BE2C (cell line): ENCODE results near the gene CD36.

Experiments
- DNase-seq: peaks from one replicate; pipeline ENCODE4 v3.0.0-alpha.2; 2020
- H3K27me3 ChIP-seq: fragments of 250-450 bp; sonication (Bioruptor Pico); 2 replicates; pipeline ENCODE4 v1.5.1; 2020; ENCODE audit warnings: mild to moderate bottlenecking
- H3K36me3 ChIP-seq: fragments of 250-450 bp; sonication (Bioruptor Pico); 2 replicates; pipeline ENCODE4 v1.5.1; 2020; ENCODE audit warnings: mild to moderate bottlenecking
- H3K4me1 ChIP-seq: fragments of 250-450 bp; sonication (Bioruptor Pico); 2 replicates; pipeline ENCODE4 v1.5.1; 2020
- H3K4me3 ChIP-seq: 2 replicates; pipeline ENCODE4 v1.5.1; 2011; ENCODE audit warnings: low read depth, low read length
- H3K9me3 ChIP-seq: fragments of 250-450 bp; sonication (Bioruptor Pico); 2 replicates; pipeline ENCODE4 v1.5.1; 2020
- TF ChIP-seq, protein P1 (sequence below): IDR thresholded peaks from 2 replicates; pipeline ENCODE4 v1.5.1; 2012; ENCODE audit warnings: mild to moderate bottlenecking, low read depth, low read length

Gene CD36

GRCh38 chr7:80634505-80634904 lies 3.9 kb upstream of the CD36 start:
- Histone ChIP-seq H3K4me1 (peaks cover 8% of the 10 kb centered on the region), H3K4me3 (no peak overlapping the region), H3K36me3 (no peaks in the 10 kb centered on the region), H3K9me3 (no peaks in the 10 kb centered on the region), H3K27me3 (no peaks in the 10 kb centered on the region)
- DNase-seq: no peak
- TF ChIP-seq, protein P1, sequence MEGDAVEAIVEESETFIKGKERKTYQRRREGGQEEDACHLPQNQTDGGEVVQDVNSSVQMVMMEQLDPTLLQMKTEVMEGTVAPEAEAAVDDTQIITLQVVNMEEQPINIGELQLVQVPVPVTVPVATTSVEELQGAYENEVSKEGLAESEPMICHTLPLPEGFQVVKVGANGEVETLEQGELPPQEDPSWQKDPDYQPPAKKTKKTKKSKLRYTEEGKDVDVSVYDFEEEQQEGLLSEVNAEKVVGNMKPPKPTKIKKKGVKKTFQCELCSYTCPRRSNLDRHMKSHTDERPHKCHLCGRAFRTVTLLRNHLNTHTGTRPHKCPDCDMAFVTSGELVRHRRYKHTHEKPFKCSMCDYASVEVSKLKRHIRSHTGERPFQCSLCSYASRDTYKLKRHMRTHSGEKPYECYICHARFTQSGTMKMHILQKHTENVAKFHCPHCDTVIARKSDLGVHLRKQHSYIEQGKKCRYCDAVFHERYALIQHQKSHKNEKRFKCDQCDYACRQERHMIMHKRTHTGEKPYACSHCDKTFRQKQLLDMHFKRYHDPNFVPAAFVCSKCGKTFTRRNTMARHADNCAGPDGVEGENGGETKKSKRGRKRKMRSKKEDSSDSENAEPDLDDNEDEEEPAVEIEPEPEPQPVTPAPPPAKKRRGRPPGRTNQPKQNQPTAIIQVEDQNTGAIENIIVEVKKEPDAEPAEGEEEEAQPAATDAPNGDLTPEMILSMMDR: no peak

DNA sequence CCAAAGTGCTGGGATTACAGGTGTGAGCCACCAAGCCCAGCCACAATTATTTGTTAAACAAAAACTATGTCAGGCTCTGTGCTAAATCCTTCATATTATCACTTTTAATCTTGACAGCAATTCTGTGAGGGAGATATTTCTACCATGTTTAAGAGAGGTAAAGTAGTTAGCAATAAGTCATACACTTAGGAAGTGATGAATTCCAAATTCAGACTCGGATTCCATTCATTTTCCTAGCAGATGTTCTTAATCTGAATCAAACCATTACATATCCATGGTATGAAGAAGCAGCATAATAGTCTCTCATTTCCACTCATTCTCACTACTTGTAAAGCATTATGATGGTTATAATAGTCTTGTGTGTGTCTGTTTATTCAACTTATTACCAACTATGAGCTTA lies 2.9 kb upstream of the CD36 start:
- Histone ChIP-seq H3K27me3 (no peaks in the 10 kb centered on the region), H3K9me3 (no peaks in the 10 kb centered on the region), H3K4me1 (peaks cover 6% of the 10 kb centered on the region), H3K4me3 (no peak overlapping the region), H3K36me3 (no peaks in the 10 kb centered on the region)
- TF ChIP-seq, protein P1: no peak
- no peak for DNase-seq

DNA sequence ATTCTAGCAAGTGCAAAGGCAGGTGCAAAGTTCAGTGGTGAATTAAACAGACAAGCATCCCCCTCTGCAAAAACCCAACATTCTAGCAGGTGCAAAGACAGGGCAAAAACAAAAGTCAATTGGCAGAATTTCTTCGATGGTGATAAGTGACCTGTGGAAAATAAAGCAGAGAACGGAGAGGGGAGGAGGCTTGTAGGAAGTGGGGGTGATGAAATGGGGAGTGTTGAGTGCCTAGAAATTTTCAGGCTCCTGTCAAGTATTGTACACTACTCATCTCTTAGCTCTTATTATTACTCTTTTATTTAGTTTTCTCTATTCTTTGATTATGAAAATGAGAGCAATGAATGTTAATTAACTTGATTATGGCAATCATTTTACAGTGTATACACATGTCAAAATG lies 2.4 kb upstream of the CD36 start:
- Histone ChIP-seq H3K4me1 (peaks cover 2% of the 10 kb centered on the region), H3K27me3 (no peaks in the 10 kb centered on the region), H3K4me3 (no peak overlapping the region), H3K9me3 (no peaks in the 10 kb centered on the region), H3K36me3 (no peaks in the 10 kb centered on the region)
- TF ChIP-seq, protein P1: no peak
- DNase-seq: no peak

GRCh38 chr7:80636709-80637108 lies 1.7 kb upstream of the CD36 start:
- TF ChIP-seq, protein P1: no peak
- no peak for DNase-seq
- H3K4me1 ChIP-seq: 0 out of 2 replicates have a peak, but pooled peaks cover 5% of the 10 kb centered on the region

GRCh38 chr7:80637454-80637853 lies 988 bp upstream of the CD36 start:
- no peaks in the 10 kb centered on the region for H3K36me3 ChIP-seq
- DNase-seq: no peak
- no peaks in the 10 kb centered on the region for H3K27me3 ChIP-seq
- TF ChIP-seq, protein P1: no peak
- 0 out of 2 replicates have a peak, but pooled peaks cover 5% of the 10 kb centered on the region for H3K4me1 ChIP-seq
- H3K9me3 ChIP-seq: no peaks in the 10 kb centered on the region
- H3K4me3 ChIP-seq: no peak overlapping the region

More at GRCh38 chr7:80636709-80637108, 1.7 kb upstream of the CD36 start:
- Histone ChIP-seq H3K27me3 (no peaks in the 10 kb centered on the region), H3K4me3 (no peak overlapping the region), H3K9me3 (no peaks in the 10 kb centered on the region), H3K36me3 (no peaks in the 10 kb centered on the region)

GRCh38 chr7:80639011-80639410 lies 569 bp downstream of the CD36 start:
- no peak overlapping the region for H3K4me3 ChIP-seq
- H3K4me1 ChIP-seq: peaks cover 9% of the 10 kb centered on the region
- TF ChIP-seq, protein P1: no peak
- no peaks in the 10 kb centered on the region for H3K27me3 ChIP-seq
- no peak for DNase-seq
- no peaks in the 10 kb centered on the region for H3K36me3 ChIP-seq
- no peaks in the 10 kb centered on the region for H3K9me3 ChIP-seq
